ENCODE data around the gene RTP3.
A peak's percentile ranks its signal among the peaks of the same experiment; 100 is the strongest.
"Not testable (repeated sequence)": the region's sequence is repeated elsewhere in the genome, so short reads cannot be mapped to it uniquely, and the experiment has no call there.

RTP3 gene

GRCh38 chr3:46519952-46520351, 22.2 kb downstream of the RTP3 start:
- no peak for DNase-seq (ENCODE audit: low read depth in 2 of 2)

DNA sequence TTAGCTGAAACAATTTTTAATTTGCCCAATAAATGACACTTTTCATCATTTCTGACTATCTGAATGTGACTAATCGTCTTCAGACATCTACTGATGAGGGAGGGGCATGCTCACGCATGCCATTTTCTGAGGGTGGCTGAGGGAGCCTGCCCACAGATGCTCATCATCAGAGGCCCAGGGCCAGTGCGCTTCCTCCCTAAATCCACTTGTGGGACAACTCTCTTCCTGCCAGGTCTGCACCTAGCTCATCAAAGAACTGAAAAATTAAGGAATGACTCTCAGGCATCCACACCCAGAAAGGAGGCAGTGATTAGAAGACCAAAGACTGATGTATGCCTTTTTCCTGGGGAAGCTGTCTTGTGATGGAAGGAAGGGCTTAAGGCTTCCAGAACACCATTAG, 22.8 kb downstream of the RTP3 start:
- no peak for DNase-seq (ENCODE audit: low read depth in 2 of 2)

- DNase-seq (ENCODE audit: low read depth in 2 of 2), result no peak
Measured at GRCh38 chr3:46521096-46521495, 23.3 kb downstream of the RTP3 start.

GRCh38 chr3:46522201-46522600, 24.4 kb downstream of the RTP3 start:
- DNase-seq (ENCODE audit: low read depth in 2 of 2), result not testable (repeated sequence)

- DNase-seq (ENCODE audit: low read depth in 2 of 2), result no peak
Measured at GRCh38 chr3:46523556-46523955, 25.8 kb downstream of the RTP3 start.

DNA sequence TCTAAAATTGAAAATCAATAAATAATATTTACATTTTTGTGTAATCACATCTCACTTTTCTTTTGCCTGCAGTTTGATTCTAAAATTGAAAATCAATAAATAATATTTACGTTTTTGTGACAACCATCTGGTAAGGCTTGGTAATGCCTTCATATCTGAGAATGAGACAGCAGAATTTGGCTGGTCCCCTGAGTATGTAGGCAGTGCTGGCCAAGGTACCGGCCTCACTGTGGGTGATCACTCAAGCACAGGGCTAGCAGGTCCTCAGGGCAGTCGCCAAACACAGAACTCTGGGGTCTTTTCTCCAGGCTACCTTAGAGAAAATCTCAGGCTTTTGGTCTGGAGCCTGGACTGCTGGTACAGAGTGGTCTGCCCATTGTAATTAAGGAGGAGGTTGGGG, 26.2 kb downstream of the RTP3 start:
- DNase-seq (ENCODE audit: low read depth in 2 of 2), result no peak

- no peak for DNase-seq (ENCODE audit: low read depth in 2 of 2)
Measured at GRCh38 chr3:46524832-46525231, 27.1 kb downstream of the RTP3 start.

- no peak for DNase-seq (ENCODE audit: low read depth in 2 of 2)
Measured at GRCh38 chr3:46527239-46527638, 29.5 kb downstream of the RTP3 start.

DNA sequence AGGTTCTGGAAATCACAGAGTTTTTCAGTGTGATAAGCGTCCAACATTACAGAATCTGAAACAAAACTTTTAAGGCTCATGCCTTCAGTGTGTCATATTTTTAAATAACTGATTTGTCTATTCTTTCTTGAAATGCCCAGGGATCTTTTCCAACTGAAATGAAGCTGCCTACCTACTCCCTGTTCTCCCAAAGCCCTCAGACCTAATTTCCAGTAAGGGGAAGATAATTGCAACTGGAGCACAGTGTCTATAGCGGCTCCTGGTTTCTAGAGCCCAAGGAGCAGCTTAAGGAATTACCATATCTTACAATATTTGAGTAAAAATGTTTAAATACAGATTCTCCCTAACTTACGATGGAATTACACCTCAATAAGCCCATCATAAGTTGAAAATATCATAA, 35.3 kb downstream of the RTP3 start:
- DNase-seq (ENCODE audit: low read depth in 2 of 2), result no peak

- DNase-seq (ENCODE audit: low read depth in 2 of 2), result no peak
Measured at GRCh38 chr3:46535746-46536145, 38.0 kb downstream of the RTP3 start.

DNA sequence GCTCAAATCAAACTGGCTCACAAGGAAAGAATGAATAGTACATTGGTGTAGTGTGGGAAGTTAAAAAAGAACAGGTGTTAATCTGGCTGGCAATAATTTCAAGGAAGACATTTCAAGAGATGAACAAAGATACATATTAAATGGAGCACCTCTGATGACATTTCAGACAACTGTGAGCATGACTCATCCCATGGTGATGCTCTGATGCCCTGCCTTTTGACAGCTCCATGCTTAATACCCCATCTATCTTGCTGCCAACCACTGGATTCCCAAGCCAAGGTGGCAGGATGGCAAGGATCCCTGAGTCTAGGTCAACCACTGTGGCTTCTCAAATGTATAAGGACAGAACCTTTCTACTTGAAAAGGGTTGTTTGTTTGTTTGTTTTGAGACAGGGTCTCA, 39.0 kb downstream of the RTP3 start:
- no peak for DNase-seq (ENCODE audit: low read depth in 2 of 2)

- no peak for DNase-seq (ENCODE audit: low read depth in 2 of 2)
Measured at GRCh38 chr3:46537316-46537715, 39.5 kb downstream of the RTP3 start.

GRCh38 chr3:46537779-46538178, 40.0 kb downstream of the RTP3 start:
- DNase-seq (ENCODE audit: low read depth in 2 of 2), result no peak

- not testable (repeated sequence) for DNase-seq (ENCODE audit: low read depth in 2 of 2)
Measured at GRCh38 chr3:46538425-46538802, 40.6 kb downstream of the RTP3 start.

GRCh38 chr3:46538803-46539442, 41.1 kb downstream of the RTP3 start:
- peak; percentile 56 to 66 for DNase-seq (ENCODE audit: low read depth in 2 of 2)

DNA sequence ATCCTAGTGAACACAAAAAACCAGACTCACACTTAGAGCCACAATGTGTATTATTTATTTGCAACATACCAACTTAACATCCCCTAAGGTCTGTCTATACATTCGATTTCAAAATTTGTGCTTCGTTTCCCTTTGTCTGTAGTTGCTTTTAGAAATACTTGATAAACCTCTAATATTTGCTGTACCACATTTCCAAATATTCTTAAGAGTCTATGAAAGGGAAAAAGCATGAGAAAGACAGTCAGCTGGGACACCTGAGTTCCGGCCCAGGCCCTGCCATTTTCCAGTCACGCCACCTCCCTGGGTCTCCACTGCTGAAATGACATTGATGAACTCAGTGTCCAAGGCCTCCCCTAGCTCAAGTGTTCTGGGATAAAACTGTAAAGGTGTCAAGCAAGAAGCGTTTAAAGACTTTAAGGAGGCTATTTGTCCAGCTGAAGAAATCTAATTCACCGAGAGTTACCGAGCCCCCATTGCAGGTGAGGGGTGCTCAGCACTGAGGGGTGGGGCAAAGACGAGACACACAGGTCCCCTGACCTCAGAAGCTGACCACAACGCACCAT, 41.7 kb downstream of the RTP3 start:
- DNase-seq (ENCODE audit: low read depth in 2 of 2), result no peak

GRCh38 chr3:46540550-46540949, 42.8 kb downstream of the RTP3 start:
- DNase-seq (ENCODE audit: low read depth in 2 of 2), result no peak

- no peak for DNase-seq (ENCODE audit: low read depth in 2 of 2)
Measured at GRCh38 chr3:46541835-46542234, 44.1 kb downstream of the RTP3 start.

DNA sequence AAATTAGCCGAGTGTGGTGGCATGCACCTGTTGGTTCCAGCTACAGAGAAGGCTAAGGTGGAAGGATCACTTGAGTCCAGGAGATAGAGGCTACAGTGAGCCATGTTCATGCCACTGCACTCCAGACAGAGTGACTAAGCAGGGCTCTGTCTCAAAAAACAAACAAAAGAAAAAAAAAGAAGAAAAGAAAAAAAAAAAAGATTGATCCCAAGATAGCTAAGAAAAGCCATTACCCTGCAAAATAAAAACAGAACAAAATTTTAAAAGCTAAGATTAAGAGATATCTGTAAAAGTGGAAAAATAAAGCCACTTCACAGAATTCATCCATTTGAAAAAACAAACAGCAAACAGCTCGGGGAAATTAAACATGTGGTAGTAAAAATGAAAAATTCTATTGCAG, 44.6 kb downstream of the RTP3 start:
- DNase-seq (ENCODE audit: low read depth in 2 of 2), result no peak

DNA sequence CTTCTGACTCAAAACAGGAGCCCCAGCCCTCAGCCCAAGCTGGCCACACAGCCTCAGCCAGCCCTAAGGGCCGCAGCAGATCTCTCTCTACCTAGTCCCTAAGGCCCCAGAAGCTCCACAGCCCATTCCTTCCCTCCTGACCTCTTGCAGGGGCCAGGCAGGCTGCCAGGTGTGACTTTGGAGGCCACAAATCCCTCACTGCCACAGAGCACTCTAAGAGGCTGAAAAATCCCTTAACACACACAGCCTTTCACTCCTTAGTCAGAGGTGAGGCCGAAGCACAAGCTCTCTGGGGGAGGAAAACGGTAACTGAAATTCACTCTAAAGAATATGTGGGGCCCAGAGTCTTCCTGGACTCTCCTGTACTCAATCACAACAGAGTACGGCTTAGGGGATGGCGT, 45.0 kb downstream of the RTP3 start:
- DNase-seq (ENCODE audit: low read depth in 2 of 2), result no peak

- DNase-seq (ENCODE audit: low read depth in 2 of 2), result no peak
Measured at GRCh38 chr3:46544771-46545503, 47.2 kb downstream of the RTP3 start.

- DNase-seq (ENCODE audit: low read depth in 2 of 2), result no peak
Measured at GRCh38 chr3:46545818-46546630, 48.2 kb downstream of the RTP3 start.

All from activated CD8-positive, alpha-beta memory T cell treated with anti-CD3 and anti-CD28 coated beads for 4 hours (primary cell).